PC-9 (cell line): ENCODE results near the gene CCDC148. TPM values are rescaled to one million over a fixed set of nuclear protein-coding genes. Genes with fewer than 3 reads are reported as not detected.

Source experiments
- BruUV-seq: library from RNA; stranded (reverse); fragments of 400-500 nt; replicated peaks from 2 replicates; lab custom pipeline; 2021; lab: Mats Ljungman, UMichigan
- CTCF ChIA-PET: fragments of 300-600 bp; sonication (Branson Sonifier 250); formaldehyde crosslinking; loops from one replicate; lab custom pipeline; 2022; ENCODE audit warnings: antibody characterized with exemption; lab: Charles Lee
- POLR2A ChIA-PET: fragments of 300-600 bp; sonication (Branson Sonifier 250); formaldehyde crosslinking; loops from one replicate; lab custom pipeline; 2022; ENCODE audit warnings: antibody characterized with exemption; ENCODE audit not compliant: unreplicated experiment; lab: Charles Lee
- DNase-seq, 2 experiments: peaks; one replicate each; pipeline versions ENCODE4 v3.0.0 to v3.0.0-alpha.2; 2015 to 2022; ENCODE audit warnings: mixed read lengths in 1 of 2
- H2AFZ ChIP-seq: fragments of 200-600 bp; sonication (generic); 2 replicates; pipeline ENCODE4 v1.8.1; 2017; ENCODE audit warnings: antibody characterized with exemption
- H3F3A ChIP-seq: fragments of 200-600 bp; sonication (generic); 2 replicates; pipeline ENCODE4 v1.8.1; 2017; ENCODE audit warnings: antibody characterized with exemption, mild to moderate bottlenecking, low read depth; ENCODE audit not compliant: insufficient read depth
- H3K27ac ChIP-seq: fragments of 200-600 bp; sonication (generic); 2 replicates; pipeline ENCODE4 v1.6.1; 2016; ENCODE audit warnings: mixed run types
- H3K27me3 ChIP-seq: fragments of 200-600 bp; sonication (generic); 2 replicates; pipeline ENCODE4 v1.6.1; 2016; ENCODE audit warnings: low read depth, mixed run types; ENCODE audit not compliant: insufficient read depth
- H3K36me3 ChIP-seq: fragments of 200-600 bp; sonication (generic); 2 replicates; pipeline ENCODE4 v1.6.1; 2016; ENCODE audit warnings: low read depth, mixed run types
- H3K4me1 ChIP-seq: fragments of 200-600 bp; sonication (generic); replicated peaks from 2 replicates; pipeline ENCODE4 v1.6.1; 2016; ENCODE audit warnings: mixed run types; ENCODE audit not compliant: insufficient read depth
- H3K4me2 ChIP-seq: fragments of 200-600 bp; sonication (generic); 2 replicates; pipeline ENCODE4 v1.6.1; 2017; ENCODE audit warnings: mixed run types
- H3K4me3 ChIP-seq: fragments of 200-600 bp; sonication (generic); 2 replicates; pipeline ENCODE4 v1.6.1; 2016; ENCODE audit warnings: mixed run types
- H3K79me2 ChIP-seq: fragments of 200-600 bp; sonication (generic); 2 replicates; pipeline ENCODE4 v1.6.1; 2017; ENCODE audit warnings: low read depth, mixed run types
- H3K9me2 ChIP-seq: fragments of 200-600 bp; sonication (generic); 2 replicates; pipeline ENCODE4 v1.8.1; 2017; ENCODE audit warnings: mild to moderate bottlenecking; ENCODE audit not compliant: insufficient read depth
- H3K9me3 ChIP-seq: fragments of 200-600 bp; sonication (generic); 2 replicates; pipeline ENCODE4 v1.8.1; 2016; ENCODE audit warnings: low read depth; ENCODE audit not compliant: insufficient read depth
- H4K20me1 ChIP-seq: fragments of 200-600 bp; sonication (generic); 2 replicates; pipeline ENCODE4 v1.8.1; 2017; ENCODE audit not compliant: insufficient read depth
- EZH2 ChIP-seq: fragments of 200-600 bp; sonication (generic); IDR thresholded peaks from 2 replicates; pipeline ENCODE4 v1.8.0; 2017; ENCODE audit warnings: antibody characterized with exemption, low read depth
- intact Hi-C: fragments of 100-400 bp; cut with micrococcal nuclease; formaldehyde crosslinking; loops from one replicate; pipeline ENCODE4 v1.10.0; 2022; ENCODE audit not compliant: unreplicated experiment
- total RNA-seq: library from RNA; stranded (reverse); gene quantifications from 2 replicates; pipeline ENCODE4 v1.2.3, GENCODE V29; 2021
- TF ChIP-seq, protein P1 (sequence below): fragments of 200-600 bp; sonication (generic); conservative IDR thresholded peaks from 2 replicates; pipeline ENCODE4 v1.6.1; 2017; ENCODE audit warnings: mixed run types, antibody characterized with exemption, mild to moderate bottlenecking, moderate library complexity

CCDC148 gene
- total RNA-seq, 1 experiment from 2014 or later: 1.8 TPM

DNA sequence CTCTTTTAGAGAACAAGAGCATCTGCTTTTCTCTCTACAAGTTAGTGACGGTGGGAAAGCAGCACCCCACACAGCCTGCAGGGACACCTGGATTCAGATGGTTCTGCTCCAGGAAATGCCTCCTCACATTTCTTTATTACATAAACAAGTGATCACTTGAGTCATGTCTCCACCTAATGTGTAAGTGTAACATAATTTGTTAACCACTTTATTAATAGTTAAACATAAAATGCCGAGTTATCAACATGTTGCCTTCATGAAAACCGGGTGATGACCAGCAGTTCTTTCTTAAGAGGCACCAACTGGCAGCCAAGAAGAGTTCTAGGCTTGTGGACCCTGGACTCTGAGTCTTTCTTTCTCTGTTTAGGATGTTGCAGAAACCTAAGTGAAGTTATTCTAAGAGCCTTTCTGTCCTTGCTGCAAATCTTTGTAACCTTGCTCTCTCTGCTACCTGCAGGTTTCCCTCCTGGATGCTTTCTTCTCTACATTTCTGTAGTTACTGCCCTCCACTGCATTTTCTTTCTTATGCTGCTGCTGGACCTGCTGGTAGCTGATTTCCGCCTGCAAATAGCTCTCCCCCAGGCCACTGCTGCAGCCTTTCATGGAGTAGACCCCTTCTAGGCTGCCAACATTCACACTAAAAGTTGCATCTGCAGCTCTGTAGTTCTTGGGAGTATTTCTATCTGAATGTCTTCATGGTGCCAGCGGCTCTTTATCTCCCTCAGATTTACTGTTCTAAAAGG is 330.6 kb downstream of the CCDC148 start:
- POLR2A ChIA-PET: interaction anchor here (0.6 kb wide), 1 partner anchor 800 kb away, joined by 10 read pairs; no protein-coding TSS in a partner anchor
- Histone ChIP-seq H3K36me3 (no peaks in the 10 kb centered on the region), H3K4me2 (no peak overlapping the region), H2AFZ (no peak overlapping the region), H3F3A (no peaks in the 10 kb centered on the region), H3K27ac (no peak overlapping the region), H4K20me1 (no peaks in the 10 kb centered on the region), H3K27me3 (no peaks in the 10 kb centered on the region), H3K4me3 (no peak overlapping the region), H3K9me2 (no peaks in the 10 kb centered on the region), H3K9me3 (no peaks in the 10 kb centered on the region), H3K4me1 (no peaks in the 10 kb centered on the region; the same call in 1 of the 2 replicates), H3K79me2 (no peaks in the 10 kb centered on the region)
- DNase-seq: no peak
- intact Hi-C loops: no loop called here
- no TSS peak for BruUV-seq
- CTCF ChIA-PET: no interaction called here
- TF ChIP-seq, protein P1, sequence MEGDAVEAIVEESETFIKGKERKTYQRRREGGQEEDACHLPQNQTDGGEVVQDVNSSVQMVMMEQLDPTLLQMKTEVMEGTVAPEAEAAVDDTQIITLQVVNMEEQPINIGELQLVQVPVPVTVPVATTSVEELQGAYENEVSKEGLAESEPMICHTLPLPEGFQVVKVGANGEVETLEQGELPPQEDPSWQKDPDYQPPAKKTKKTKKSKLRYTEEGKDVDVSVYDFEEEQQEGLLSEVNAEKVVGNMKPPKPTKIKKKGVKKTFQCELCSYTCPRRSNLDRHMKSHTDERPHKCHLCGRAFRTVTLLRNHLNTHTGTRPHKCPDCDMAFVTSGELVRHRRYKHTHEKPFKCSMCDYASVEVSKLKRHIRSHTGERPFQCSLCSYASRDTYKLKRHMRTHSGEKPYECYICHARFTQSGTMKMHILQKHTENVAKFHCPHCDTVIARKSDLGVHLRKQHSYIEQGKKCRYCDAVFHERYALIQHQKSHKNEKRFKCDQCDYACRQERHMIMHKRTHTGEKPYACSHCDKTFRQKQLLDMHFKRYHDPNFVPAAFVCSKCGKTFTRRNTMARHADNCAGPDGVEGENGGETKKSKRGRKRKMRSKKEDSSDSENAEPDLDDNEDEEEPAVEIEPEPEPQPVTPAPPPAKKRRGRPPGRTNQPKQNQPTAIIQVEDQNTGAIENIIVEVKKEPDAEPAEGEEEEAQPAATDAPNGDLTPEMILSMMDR: no peak
- no peak for TF ChIP-seq EZH2

DNA sequence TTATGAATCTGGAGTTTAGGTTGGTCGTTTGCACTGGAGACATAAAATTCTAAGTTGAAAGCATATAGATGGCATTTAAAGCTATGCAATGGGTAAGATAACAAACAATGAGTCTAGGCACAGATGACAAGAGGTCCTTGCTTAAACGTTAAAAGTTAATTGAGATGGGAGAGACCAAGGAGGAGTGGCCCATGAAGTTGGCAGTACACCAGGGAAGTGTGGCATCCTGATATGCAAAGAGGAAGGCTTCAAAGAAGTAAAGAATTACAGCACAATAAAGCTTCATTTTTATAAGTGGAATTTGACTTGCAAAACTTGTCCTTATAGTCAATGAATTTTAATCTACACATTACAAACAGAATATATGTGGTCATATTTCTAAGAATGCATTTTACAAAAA is 331.7 kb downstream of the CCDC148 start:
- Histone ChIP-seq H4K20me1 (no peaks in the 10 kb centered on the region), H3K4me3 (no peak overlapping the region), H3K27me3 (no peaks in the 10 kb centered on the region), H2AFZ (no peak overlapping the region), H3K4me1 (no peaks in the 10 kb centered on the region), H3K27ac (no peak overlapping the region), H3K36me3 (no peaks in the 10 kb centered on the region), H3F3A (no peaks in the 10 kb centered on the region), H3K79me2 (no peaks in the 10 kb centered on the region), H3K9me2 (no peaks in the 10 kb centered on the region), H3K9me3 (no peaks in the 10 kb centered on the region), H3K4me2 (no peak overlapping the region)
- ChIA-PET CTCF (no interaction called here), POLR2A (no interaction called here)
- TF ChIP-seq EZH2: no peak
- TF ChIP-seq, protein P1: no peak
- intact Hi-C loops: no loop called here
- no TSS peak for BruUV-seq
- no peak for DNase-seq

Other genes starting within 250 kb of the CCDC148 start
- 55.5 and 59.1 TPM in 2 replicates for gene PKP4, start 199 bp upstream of the CCDC148 start, total RNA-seq